Measurements from ENCODE around the gene TTC24.

- TF ChIP-seq MXI1 (IDR thresholded peaks at IDR 0.05; ENCODE audit: low read depth, low read length) (0 out of 2 replicates have a peak, but pooled peaks have one; percentile 31), TAF1 (IDR thresholded peaks at IDR 0.05; ENCODE audit: borderline replicate concordance, low read depth, low read length) (no peak), YY1 (IDR thresholded peaks at IDR 0.05; ENCODE audit: low read depth) (peak; percentile 53), NRF1 (IDR thresholded peaks at IDR 0.05; ENCODE audit: low read depth, low read length) (no peak), CTCF (IDR thresholded peaks at IDR 0.05) (peak; percentile 23; the same call in 1 of the 2 replicates)
- TF ChIP-seq, protein P1, sequence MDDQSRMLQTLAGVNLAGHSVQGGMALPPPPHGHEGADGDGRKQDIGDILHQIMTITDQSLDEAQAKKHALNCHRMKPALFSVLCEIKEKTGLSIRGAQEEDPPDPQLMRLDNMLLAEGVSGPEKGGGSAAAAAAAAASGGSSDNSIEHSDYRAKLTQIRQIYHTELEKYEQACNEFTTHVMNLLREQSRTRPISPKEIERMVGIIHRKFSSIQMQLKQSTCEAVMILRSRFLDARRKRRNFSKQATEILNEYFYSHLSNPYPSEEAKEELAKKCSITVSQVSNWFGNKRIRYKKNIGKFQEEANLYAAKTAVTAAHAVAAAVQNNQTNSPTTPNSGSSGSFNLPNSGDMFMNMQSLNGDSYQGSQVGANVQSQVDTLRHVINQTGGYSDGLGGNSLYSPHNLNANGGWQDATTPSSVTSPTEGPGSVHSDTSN (IDR thresholded peaks at IDR 0.05): peak; percentile 95
These were observed 36.9 kb downstream of the TTC24 start for GRCh38 chr1:156616463-156616862.

Measured in SK-N-SH (cell line).